ENCODE data around the gene NEUROD2.
A peak's percentile ranks its signal among the peaks of the same experiment; 100 is the strongest.

NEUROD2 gene

DNA sequence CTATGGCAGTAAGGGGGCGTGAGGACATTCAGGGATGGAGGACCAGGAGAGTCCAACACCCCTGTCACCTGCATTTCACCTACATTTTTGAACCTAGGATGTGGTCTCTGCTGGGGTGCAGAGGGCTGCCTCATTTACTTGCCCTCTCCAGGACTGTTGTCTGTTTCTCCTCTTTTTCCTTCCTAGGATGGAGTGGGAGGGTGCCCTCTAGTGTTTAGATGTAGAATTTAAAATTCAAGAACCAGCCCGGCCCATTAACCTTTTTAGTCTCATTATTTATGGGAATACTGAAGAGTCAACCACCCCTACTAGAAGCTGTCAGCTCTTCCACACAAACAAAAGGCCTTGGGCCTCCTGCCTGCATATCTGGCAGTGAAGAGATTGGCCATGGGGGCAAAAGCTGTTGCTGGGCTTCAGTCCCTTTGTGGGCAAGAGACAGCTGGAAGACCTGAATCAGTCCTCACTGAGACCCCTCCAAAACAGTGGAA, 26.7 kb upstream of the NEUROD2 start:
- no peak for DNase-seq

DNA sequence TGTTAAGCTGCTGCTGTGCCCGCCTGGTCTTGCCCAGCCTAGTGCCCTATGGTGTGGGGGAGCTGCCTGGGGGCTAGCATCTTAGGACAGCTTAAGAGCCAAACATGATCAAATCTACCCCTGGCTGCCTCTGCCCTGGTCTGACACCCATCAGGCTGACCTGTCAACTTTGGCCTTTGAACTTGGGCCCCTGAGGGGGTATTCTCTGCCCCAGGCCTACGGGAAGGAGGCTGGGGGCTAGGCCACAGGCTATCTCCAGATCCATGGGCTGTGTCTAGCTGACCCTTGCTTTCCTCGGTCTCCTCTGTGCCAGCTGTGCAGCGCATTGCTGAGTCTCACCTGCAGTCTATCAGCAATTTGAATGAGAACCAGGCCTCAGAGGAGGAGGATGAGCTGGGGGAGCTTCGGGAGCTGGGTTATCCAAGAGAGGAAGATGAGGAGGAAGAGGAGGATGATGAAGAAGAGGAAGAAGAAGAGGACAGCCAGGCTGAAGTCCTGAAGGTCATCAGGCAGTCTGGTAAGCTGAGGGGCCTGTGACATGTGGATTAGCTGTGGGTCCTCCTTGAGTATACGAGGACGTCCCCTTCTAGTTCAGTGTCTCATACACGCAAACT, 26.0 kb upstream of the NEUROD2 start:
- no peak for DNase-seq

DNA sequence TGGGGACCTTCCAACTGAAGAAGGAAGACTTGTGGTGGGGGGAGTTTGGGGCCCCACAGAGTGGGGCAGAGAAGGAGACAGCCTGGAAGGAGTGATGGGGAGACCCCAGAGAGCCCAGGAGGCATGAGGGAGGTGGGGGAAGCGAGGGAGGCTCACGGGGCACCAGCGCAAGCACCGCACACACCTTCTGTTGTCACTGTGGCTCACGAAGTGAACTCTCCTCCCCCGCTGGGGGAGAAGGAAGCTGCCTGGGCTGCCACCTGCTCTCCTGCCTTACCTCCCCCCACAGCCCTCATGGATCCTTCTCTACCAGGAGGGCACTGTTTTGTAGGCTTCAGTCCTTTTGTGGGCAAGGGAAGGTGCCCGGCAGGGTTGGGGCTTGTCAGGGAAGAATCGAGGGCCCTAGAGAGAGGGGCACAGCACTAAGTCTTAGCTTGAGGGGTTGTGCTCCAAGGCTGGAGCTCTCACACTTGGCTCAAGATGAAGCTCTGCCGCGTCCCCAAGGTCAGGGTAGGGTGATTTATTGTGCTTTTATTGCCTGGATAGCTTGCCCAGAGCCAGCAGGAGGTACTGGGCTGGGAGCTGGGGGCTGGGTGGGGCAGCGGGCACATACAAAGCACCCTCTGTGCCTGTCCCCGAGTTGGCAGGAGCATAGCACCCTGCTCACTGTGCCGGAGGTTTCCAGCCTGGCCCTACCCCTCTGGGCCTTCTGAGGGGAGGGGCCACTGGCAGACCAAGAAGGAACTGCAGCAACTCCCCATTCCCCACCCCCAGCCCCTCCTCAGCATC, 24.6 kb upstream of the NEUROD2 start:
- no peak for DNase-seq

DNA sequence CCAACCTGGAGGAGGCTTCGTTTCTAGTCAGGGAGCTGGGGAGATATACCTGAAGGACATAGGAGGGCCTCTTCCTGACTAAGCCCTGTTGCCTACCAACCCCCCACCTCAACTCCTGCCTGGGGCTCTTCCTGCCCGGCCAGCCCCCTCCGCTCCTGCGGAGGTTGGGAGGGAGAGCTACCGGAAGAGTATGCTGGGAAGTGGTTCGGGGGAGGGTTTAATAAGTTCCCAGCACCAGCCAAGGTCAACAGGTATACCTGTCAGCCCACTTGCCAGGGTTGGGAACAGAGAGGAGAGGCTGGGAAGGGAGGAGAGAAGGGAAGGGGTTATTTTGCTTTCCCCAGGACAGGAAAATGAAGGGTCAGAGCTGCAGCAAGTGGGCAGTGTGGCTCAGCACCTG, 23.7 kb upstream of the NEUROD2 start:
- no peak for DNase-seq

DNA sequence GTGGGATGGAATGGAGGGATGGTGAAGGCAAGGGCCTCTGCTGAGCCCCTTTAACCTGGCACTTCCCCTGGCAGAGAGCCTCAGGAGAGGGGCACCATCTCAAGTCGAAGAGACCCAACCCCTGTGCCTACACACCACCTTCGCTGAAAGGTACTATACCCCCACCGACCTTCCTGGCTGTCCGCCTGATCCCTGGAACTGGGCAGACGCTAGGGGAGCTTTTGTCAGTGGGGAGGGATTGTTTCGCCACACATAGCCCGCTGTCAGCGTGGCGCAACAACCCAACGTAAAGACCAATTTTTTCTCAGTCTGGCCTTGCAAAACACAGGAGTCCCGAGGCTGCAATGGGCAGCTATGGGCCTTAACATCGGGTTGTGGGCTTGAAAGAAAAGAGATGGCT, 22.2 kb upstream of the NEUROD2 start:
- no peak for DNase-seq

DNA sequence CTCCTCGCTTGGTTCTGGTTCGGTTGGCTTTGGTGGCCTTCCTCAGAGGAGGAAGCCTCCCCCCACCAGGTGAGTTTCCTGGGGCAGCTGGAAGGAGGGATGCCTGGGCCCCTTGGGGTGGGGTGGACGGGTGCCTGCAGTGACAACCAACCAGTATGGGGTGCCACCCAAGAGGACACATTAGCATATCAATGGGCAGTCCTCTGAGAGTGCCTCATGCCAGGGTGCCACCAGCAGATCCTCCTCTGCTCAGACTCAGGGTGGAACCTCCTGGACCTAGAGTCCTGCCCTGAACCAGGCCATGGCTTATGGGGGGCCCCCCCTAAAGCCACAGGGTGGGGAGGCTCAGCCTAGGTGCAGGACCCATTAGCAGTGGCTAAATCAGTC, 21.8 kb upstream of the NEUROD2 start:
- DNase-seq: no peak

DNA sequence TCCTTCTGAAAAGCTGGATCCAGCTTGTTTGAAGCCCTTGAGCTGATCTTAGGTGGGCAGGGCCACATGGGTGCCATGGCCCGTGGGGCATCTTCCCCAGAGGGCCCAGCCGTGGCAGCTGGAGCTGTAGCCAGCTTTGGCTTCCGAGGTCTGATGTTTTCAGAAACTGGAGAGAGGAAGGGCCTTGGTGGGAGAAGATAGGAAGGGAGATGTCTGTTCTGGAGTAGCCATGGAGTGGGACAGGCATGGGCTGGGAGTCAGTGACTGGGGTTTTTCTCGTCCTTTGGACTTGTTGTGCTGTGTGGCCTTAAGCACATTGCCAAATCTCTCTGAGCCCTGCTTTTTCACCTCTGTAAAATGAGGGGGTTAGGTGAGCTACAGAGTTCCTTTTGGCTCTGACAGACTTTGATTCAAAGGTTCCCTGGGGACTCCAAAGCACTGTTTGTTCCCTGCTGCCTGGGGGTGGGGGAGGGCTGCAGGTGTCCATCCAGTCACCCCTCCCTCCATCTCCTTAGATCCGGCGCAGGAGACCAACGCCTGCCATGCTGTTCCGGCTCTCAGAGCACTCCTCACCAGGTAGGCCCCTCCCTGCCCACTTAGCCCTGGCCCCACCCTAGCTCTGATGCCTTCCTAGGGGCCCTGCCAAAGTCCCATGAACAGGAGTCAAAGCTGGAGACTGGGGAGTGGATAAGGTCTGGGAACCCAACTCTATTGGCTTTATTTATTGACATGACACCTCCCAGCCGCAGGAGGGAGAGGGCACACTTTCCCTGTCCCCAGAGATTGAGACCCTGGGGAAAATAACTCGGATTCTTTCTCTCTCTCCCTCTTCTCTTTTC, 21.2 kb upstream of the NEUROD2 start:
- DNase-seq: no peak

DNA sequence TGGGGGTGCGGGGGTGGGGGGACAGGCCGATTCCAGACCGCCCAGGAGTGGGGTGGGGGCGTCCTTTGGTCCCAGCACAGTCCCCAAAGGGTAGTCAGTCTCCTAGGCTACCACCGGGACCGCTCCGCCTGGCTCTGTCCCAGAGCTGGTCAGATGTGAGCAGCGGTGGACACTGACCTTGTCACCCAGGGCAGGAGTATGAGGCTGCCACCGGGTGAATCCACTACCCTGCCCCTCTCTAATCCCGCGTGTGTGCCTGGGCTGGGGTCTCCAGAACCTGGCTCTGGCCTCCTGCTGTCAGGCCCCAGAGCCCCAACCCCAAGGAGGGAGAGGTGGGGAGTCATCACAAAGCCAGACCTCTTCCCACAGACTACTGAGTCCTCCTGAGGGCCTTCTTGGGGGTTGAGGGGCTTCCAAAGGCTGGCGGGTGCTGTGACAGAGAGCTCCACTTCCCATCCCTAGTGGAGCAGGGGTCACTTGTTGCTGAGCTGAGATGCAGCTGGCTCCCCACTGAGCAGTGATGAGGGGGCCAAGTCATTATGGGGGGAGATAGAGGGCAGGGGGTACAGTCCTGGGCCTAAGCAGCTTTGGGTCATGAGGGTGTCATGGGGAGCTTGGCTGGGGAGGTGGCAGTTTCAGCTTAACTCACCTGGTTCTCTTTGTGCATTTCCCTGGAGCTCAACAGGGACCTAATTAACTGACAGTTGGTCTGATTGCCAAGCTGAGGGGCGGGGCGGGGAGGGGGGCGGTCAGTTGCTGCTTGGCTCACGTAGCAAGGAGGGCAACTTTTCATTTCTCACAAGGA, 20.2 kb upstream of the NEUROD2 start:
- no peak for DNase-seq

DNA sequence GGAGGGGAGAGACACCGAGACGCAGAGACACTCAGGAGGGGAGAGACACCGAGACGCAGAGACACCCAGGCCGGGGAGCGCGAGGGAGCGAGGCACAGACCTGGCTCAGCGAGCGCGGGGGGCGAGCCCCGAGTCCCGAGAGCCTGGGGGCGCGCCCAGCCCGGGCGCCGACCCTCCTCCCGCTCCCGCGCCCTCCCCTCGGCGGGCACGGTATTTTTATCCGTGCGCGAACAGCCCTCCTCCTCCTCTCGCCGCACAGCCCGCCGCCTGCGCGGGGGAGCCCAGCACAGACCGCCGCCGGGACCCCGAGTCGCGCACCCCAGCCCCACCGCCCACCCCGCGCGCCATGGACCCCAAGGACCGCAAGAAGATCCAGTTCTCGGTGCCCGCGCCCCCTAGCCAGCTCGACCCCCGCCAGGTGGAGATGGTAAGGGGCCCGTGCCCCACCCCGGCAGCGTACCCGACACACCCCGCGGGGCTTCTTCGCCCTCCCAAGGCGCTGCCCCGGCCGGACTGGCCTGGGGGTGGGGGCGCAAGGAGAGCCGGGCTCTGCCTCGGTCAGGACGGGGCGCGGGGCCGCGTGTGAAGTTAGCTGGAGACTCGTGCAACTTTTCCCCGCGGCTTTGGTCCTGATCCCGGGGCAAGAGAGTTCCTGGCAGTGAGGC, 19.5 kb upstream of the NEUROD2 start:
- no peak for DNase-seq

DNA sequence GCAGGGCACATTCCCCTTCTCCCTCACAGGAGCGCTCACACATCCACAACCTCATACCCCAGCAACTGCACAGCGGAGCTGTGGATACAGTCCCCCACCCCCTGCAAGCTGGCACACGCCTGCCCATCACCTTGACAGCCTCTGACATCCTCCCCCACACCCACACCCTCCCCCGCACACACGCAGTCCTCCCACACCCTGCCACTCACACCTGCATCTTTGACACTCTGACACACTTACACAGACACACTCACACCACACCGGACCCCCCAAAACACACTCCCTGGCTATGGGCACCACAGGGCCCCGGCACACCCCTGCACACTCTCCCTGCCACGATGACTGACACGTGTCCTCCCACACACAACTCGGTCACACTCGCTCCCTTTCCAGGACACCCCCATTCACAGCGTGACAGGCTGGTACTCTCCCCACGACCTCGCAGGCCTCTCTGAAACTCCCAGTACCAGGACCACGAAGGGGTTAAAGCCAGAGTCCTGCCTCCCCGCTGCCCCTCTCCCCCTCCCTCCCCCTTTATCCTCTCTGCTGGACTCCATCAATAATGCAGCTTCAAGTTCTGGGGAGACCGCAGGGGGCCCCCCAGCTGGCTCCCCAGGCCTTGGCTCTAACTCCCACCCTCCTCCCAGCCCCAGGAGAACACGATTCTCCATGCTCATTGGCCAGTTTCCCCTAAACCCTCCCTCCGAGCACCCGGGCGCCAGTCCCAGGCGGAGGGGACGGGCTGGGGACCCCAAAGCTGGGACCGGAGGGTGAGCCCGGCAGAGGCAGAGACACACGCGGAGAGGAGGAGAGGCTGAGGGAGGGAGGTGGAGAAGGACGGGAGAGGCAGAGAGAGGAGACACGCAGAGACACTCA, 18.7 kb upstream of the NEUROD2 start, which contains the start of gene PPP1R1B:
TSS of gene PPP1R1B (plus strand) at position 782 of the 876 bp plus-strand sequence. CDS start 441 bp downstream, outside the sequence.
- DNase-seq: no peak

DNA sequence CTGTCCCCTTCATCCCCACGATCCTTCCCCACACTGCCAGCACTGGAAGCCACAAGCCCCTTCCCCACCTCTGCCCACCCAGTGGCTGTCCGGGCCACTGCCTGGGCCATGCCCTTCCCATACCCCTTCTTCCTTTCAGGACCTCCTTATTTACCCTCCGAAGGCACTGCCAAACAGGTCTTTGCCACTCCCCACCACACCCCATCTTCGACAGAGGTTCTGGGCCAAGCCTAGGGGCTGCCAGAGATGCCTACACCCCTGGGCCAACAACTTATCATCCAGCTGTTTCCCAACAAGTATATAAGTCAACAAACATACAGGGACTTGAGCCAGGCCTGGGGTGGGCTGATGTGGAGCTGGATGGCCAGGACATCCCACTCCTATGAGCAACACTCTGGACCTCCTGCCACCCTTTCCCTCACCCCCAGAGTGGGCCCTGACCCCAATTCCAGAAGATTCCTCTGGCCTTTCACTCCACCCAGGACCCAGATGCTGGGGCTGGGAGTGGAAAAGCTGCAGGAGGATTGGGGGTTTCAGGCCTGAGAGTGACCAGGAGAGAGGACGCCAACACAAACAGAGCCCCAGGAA, 17.6 kb upstream of the NEUROD2 start:
- no peak for DNase-seq

DNA sequence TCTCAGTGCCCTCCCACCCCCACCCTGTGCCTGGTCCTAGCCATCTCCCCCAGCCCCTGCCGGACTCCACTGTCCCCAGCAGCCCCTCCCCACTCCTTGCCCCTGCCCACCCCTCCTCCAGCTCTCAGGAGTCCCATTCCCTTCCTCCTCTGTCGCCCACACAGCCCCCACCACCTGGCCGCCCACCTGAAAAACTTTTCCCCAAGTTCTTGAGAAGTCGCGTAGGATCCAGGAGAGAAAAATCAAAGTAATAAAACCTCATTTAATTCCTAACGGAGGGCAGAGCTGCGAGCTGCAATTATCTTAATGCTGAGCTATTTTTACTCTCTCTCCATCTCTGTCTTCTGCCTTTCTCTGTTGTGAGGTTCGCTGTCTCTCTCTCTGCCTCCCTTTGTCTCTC, 16.6 kb upstream of the NEUROD2 start:
- DNase-seq: no peak

DNA sequence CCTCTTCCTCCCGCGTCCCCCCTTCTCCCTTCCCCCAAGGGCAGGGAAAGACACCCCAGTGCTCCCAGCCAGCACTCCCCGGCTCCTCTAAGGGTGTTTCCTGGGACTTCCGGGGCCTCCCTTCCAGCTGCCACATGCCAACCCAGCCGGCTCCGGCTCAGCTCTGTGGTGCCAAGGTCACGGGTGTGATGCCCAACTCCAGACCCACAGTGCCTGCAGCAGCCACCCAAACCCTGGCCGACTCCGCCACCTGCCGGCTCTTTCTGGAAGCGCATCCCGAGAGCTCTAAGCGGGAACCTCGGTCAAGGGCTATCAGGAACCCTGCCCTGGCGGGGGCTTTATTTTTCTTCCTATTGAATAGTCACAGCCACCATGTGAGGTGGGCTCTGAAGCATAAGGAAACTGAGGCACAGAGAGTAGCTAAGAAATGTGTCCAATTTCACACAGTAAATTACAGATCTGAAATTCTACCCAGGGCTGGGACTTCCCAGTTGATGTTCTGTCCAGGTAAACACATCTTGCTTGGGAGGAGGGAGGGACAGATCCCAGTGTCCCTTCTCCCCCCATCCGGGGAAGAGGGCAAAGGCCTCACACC, 15.7 kb upstream of the NEUROD2 start:
- peak; percentile 82 for DNase-seq

DNA sequence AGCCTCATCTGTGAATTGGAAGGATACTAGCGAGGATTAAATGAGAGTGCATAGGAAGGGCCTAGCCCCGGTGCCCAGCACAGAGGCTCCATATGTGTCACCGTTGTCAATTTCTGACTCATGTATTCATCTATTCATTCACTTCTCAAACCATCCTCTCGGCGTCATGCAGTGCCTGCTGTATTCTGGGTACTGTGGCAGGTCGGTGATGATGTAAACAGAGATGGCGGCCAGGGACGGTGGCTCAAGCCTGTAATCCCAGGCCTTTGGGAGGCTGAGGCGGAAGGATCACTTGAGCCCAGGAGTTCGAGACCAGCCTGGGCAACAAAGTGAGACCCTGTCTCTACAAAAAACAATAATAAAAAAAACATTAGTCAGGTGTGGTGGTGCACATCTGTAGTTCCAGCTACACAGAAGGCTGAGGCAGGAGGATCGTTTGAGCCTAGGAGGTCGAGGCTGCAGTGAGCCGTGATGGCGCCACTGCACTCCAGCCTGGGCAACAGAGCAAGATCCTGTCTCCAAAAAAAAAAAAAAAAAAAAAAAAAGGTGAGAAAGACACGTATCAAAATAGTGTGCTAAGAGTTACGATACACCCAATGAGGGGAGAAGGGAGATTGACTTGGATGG, 14.8 kb upstream of the NEUROD2 start:
- DNase-seq: peak; percentile 64

DNA sequence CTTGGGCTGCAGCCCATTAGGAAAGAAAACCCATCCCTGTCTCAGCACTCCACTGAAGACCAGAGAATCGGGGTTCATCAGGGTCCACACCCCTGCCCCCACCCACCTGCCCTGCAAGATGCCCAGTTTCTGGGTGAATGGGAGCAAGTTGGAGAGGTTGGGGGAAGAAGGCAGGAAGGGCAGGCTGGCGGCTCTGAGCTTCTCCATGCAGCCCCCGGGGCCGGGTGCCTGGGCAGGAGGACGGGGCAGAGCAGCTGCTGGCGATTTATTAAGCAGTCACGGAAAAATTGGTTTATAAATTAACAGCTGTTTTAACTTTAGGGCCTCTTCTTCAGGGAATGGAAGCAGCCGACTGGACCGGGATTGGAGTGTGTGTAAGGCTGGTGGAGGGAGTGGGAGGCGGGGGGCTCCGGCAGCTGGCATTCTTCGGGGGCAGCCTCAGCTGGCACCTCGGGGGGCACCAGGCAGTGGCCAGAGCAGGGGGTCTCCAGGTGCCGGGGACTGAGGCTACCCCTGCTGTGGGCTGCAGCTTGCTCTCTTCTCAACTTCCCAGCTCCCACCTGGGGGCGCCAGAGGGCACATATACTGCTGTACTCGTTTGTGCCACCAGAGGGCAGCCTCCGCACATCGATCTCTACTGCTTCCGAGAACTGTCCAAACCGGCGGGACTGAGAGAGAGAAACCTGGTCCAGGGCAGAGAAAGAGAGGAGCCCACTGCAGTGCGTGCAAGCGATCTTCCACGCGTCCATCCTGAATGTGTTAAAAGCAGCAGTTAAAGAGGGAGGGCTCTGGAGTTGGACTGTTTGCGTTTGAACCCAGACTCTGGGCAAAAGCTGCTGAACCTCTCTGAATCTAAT, 14.0 kb upstream of the NEUROD2 start:
- DNase-seq: peak; percentile 73

DNA sequence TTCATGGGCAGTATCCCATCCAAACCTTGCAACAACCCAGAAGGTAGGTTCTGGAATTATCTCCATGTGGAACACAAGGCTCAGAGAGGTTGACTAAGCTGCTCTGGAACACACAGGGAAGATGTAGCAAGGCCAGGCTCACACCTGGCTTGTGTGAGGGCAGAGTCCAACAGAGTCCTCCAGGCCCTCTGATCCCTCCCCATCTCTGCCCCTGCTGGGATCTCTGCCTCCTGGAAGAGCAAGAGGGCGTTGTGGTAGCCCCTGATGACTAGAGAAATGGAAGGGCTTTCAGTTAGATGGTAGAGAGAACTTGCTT, 12.0 kb upstream of the NEUROD2 start:
- no peak for DNase-seq

DNA sequence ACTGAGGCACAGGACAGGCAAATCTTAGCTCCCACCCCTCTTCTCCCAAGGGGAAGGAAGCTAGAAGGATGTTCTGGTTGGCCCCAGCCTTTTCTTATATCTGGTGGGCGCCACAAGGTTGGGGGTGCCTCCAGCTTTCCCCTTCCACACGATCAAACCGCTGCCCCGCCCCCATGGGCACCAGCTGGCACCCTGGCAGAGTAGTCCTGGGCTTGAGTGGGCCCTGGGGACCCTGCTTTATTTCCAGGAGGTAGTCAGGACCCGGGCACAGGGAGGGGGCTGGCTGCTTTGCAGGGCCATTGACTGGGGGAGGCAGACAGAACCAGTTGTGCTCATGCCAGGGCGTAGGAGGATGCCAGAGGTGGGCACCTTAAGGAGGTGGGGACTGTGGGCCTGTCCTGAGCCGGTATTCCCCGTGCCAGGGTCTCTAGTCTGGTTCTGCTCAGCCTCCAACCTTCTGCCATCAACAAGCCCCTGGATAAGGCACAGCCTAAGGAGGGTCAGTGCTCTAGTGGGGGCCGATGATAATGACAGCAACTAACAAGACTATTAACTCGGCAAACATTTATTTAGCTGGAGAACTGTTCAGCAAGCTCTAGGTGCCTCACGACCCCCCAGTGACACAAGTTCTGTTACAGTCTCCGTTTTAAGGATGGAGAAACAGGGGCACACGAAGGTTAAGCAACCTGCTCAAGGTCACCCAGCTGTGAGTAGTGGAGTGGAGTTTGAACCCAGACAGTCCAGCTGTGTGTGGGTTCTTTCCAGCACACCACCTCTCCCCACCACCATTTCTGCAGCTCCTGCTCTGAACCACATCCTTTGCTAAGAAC, 11.5 kb upstream of the NEUROD2 start:
- DNase-seq: no peak

All from stimulated activated naive CD4-positive, alpha-beta T cell treated with Interleukin-2 at 50 U/mL for 16 hours (primary cell).